Liver (tissue), 9 donors: ENCODE results near the gene LRFN5. TPM values are rescaled to one million over a fixed set of nuclear protein-coding genes. Genes with fewer than 3 reads are reported as not detected.

Experiments used
- DNase-seq: peaks from one replicate; pipeline ENCODE4 v3.0.0-alpha.2; 2017; ENCODE audit warnings: low spot score
- H3K27ac ChIP-seq, 2 donors: one replicate each; pipeline ENCODE4 v1.7.0; 2013; ENCODE audit warnings: inconsistent platforms in 2 of 2, low read length in 2 of 2, control low read depth in 1 of 2, low read depth in 1 of 2, mild to moderate bottlenecking in 1 of 2
- H3K27me3 ChIP-seq, 4 donors: one replicate each; pipeline versions ENCODE4 v1.6.1 to v1.7.0; 2013; ENCODE audit warnings: low read length in 3 of 4, inconsistent platforms in 1 of 4, mild to moderate bottlenecking in 1 of 4, moderate library complexity in 1 of 4; ENCODE audit not compliant: control insufficient read depth in 4 of 4, insufficient read depth in 4 of 4
- H3K36me3 ChIP-seq, 4 donors: one replicate each; pipeline versions ENCODE4 v1.6.1 to v1.7.0; 2013; ENCODE audit warnings: low read length in 3 of 4, mild to moderate bottlenecking in 3 of 4, low read depth in 1 of 4, moderate library complexity in 1 of 4; ENCODE audit not compliant: control insufficient read depth in 4 of 4, insufficient read depth in 3 of 4
- H3K4me1 ChIP-seq, 4 donors: one replicate each; pipeline versions ENCODE4 v1.6.1 to v1.7.0; 2013; ENCODE audit warnings: low read length in 3 of 4, mild to moderate bottlenecking in 3 of 4, moderate library complexity in 1 of 4; ENCODE audit not compliant: control insufficient read depth in 4 of 4, insufficient read depth in 4 of 4
- H3K4me3 ChIP-seq, 3 donors: one replicate each; pipeline versions ENCODE4 v1.6.1 to v1.7.0; 2013; ENCODE audit warnings: low read length in 3 of 3, control low read depth in 1 of 3, low read depth in 1 of 3, mild to moderate bottlenecking in 1 of 3
- H3K9ac ChIP-seq, 2 donors: one replicate each; pipeline ENCODE4 v1.7.0; 2013; ENCODE audit warnings: low read length in 2 of 2, mild to moderate bottlenecking in 2 of 2, moderate library complexity in 2 of 2, control low read depth in 1 of 2, low read depth in 1 of 2
- H3K9me3 ChIP-seq, 4 donors: one replicate each; pipeline versions ENCODE4 v1.6.1 to v1.7.0; 2013; ENCODE audit warnings: low read length in 3 of 4; ENCODE audit not compliant: control insufficient read depth in 4 of 4
- EGR1 ChIP-seq, 2 donors: IDR thresholded peaks; 2 replicates each; pipeline ENCODE4 v1.6.1; 2016 to 2018; ENCODE audit warnings: antibody characterized with exemption in 2 of 2, low read depth in 2 of 2
- FOXA1 ChIP-seq: IDR thresholded peaks from 2 replicates; pipeline ENCODE4 v1.6.1; 2016; ENCODE audit warnings: antibody characterized with exemption
- FOXA2 ChIP-seq: IDR thresholded peaks from 2 replicates; pipeline ENCODE4 v1.6.1; 2016; ENCODE audit warnings: antibody characterized with exemption
- GABPA ChIP-seq, 2 donors: IDR thresholded peaks in 1 of 2; conservative IDR thresholded peaks in 1 of 2; 2 replicates each; pipeline ENCODE4 v1.6.1; 2016; ENCODE audit warnings: antibody characterized with exemption in 2 of 2, mild to moderate bottlenecking in 1 of 2, moderate library complexity in 1 of 2
- HNF4A ChIP-seq, 2 donors: conservative IDR thresholded peaks; 2 replicates each; pipeline ENCODE4 v1.6.1; 2016; ENCODE audit warnings: antibody characterized with exemption in 2 of 2, mild to moderate bottlenecking in 2 of 2
- HNF4G ChIP-seq: IDR thresholded peaks from 2 replicates; pipeline ENCODE4 v1.6.1; 2016; ENCODE audit warnings: antibody characterized with exemption
- JUND ChIP-seq, 2 donors: IDR thresholded peaks; 2 replicates each; pipeline ENCODE4 v1.6.1; 2016; ENCODE audit warnings: antibody characterized with exemption in 2 of 2
- NR2F2 ChIP-seq: IDR thresholded peaks from 2 replicates; pipeline ENCODE4 v1.6.1; 2016; ENCODE audit warnings: antibody characterized with exemption
- RAD21 ChIP-seq, 2 donors: IDR thresholded peaks; 2 replicates each; pipeline ENCODE4 v1.6.1; 2016; ENCODE audit warnings: antibody characterized with exemption in 2 of 2, mild to moderate bottlenecking in 2 of 2
- RXRA ChIP-seq, 2 donors: IDR thresholded peaks; 2 replicates each; pipeline ENCODE4 v1.6.1; 2017 to 2018; ENCODE audit warnings: antibody characterized with exemption in 2 of 2, mild to moderate bottlenecking in 1 of 2
- TAF1 ChIP-seq: conservative IDR thresholded peaks from 2 replicates; pipeline ENCODE4 v1.6.1; 2016; ENCODE audit warnings: antibody characterized with exemption, mild to moderate bottlenecking
- YY1 ChIP-seq: IDR thresholded peaks from 2 replicates; pipeline ENCODE4 v1.6.1; 2016; ENCODE audit warnings: antibody characterized with exemption, mild to moderate bottlenecking
- WGBS: extraction: QIAGEN DNeasy Blood & Tissue Kit; methylation state at CpG from one replicate; pipeline ENCODE4 v1.1.7; 2013; 5-methylcytosine and 5-hydroxymethylcytosine counted together
- polyA plus RNA-seq, 2 donors: library from polyadenylated mRNA; stranded (reverse) in 1 of 2; unstranded in 1 of 2; fragments of 200-250 nt in 1 of 2; fragments of >200 nt in 1 of 2; fragmentation: Nextera tagmentation in 1 of 2; extraction: Ambion mirVana in 1 of 2; gene quantifications; one replicate each; pipeline versions ENCODE4 v1.2.1 to v1.2.3, GENCODE V29; 2013 to 2015
- total RNA-seq, 2 donors: library from RNA; depleted of rRNA; stranded (reverse); fragments of >200 nt; gene quantifications; one replicate each; pipeline ENCODE4 v1.2.3, GENCODE V29; 2014
- TF ChIP-seq, protein P1 (sequence below): IDR thresholded peaks from 2 replicates; pipeline ENCODE4 v1.6.1; 2016; ENCODE audit warnings: antibody characterized with exemption
- TF ChIP-seq, protein P2 (sequence below): IDR thresholded peaks from 2 replicates; pipeline ENCODE4 v1.6.1; 2016; ENCODE audit warnings: antibody characterized with exemption, mild to moderate bottlenecking
- TF ChIP-seq, protein P3 (sequence below): IDR thresholded peaks from 2 replicates; pipeline ENCODE4 v1.6.1; 2016; ENCODE audit warnings: antibody characterized with exemption
- TF ChIP-seq, protein P4 (sequence below): IDR thresholded peaks from 2 replicates; pipeline ENCODE4 v1.6.1; 2016; ENCODE audit warnings: antibody characterized with exemption
- TF ChIP-seq, protein P5 (sequence below): fragments of 150-350 bp; IDR thresholded peaks from 2 replicates; pipeline ENCODE4 v1.5.1; 2017; ENCODE audit warnings: improper control_type of control experiment, low read depth, low read length; ENCODE audit not compliant: missing input control
- donor health status: healthy.
- donor health status: healthy.
- donor health status: healthy.
- donor health status: healthy.
- donor health status: healthy.

LRFN5 gene
- total and polyA plus RNA-seq, 4 donors = 0.07 to 0.23 (median 0.08) TPM; not detected in 1

DNA sequence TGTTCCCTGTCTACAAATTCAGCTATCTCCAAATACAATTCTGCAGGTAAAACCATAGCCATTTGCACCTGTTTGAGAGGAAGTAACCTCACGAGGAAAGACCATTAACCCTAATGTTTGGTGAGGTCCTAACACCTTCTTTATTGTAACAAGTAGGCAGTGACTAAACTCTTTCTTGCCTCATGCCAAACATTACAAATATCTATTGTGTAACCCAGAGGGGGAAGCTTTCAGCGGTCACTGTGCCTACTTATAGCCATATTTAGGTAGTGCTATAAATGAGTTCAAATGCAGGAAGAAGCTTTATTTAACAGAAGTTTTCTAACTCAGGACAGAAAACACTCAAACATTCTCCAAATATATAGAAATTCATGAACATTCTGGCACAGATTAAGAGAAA is 252.7 kb downstream of the LRFN5 start:
- H3K4me3 ChIP-seq = no peak overlapping the region

DNA sequence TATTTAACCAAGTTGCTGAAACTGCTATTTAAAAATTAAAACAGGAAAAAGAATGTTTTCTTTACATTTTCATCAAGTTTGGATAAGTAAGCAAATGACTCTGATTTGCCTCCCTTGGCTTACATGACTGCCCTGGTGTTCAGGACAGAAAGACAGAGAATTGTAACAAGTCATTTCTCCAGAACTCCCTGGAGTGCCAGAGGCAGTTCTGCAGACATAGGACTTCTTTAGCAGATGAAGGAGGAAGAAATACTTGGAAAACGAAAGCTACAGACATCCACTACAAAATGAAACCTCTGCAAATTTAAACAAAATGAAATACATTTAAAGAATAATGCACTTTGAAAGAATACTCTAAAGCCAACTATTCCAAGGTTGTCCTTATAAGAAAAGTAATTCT is 253.9 kb downstream of the LRFN5 start:
- TF ChIP-seq HNF4A (conservative IDR thresholded peaks at IDR 0.05) = no peak
- no peak for TF ChIP-seq YY1
- TF ChIP-seq, protein P1, sequence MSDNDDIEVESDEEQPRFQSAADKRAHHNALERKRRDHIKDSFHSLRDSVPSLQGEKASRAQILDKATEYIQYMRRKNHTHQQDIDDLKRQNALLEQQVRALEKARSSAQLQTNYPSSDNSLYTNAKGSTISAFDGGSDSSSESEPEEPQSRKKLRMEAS = no peak
- no peak for TF ChIP-seq RXRA (IDR thresholded peaks at IDR 0.05)
- no peak for TF ChIP-seq FOXA2
- no peak for TF ChIP-seq RAD21 (IDR thresholded peaks at IDR 0.05)
- TF ChIP-seq GABPA (IDR thresholded peaks at IDR 0.05 in 1 of 2, conservative IDR thresholded peaks at IDR 0.05 in 1 of 2) = no peak
- no peak for TF ChIP-seq TAF1
- 54% methylated on average over 1 of the region's 1 CpG for WGBS
- Histone ChIP-seq H3K9me3 (no peaks in the 10 kb centered on the region), H3K27ac (no peak overlapping the region), H3K36me3 (no peaks in the 10 kb centered on the region), H3K27me3 (no peaks in the 10 kb centered on the region), H3K9ac (no peak overlapping the region), H3K4me3 (no peak overlapping the region), H3K4me1 (no peaks in the 10 kb centered on the region)
- DNase-seq = no peak

More for the DNA sequence above, 252.7 kb downstream of the LRFN5 start:
- no peak for DNase-seq
- Histone ChIP-seq H3K27ac (no peak overlapping the region), H3K4me1 (no peaks in the 10 kb centered on the region), H3K27me3 (no peaks in the 10 kb centered on the region), H3K36me3 (no peaks in the 10 kb centered on the region), H3K9me3 (no peaks in the 10 kb centered on the region), H3K9ac (no peak overlapping the region)
- TF ChIP-seq FOXA1 (no peak), NR2F2 (no peak), RAD21 (IDR thresholded peaks at IDR 0.05) (no peak), FOXA2 (no peak), EGR1 (IDR thresholded peaks at IDR 0.05; ENCODE audit: low read depth in 2 of 2) (no peak), RXRA (IDR thresholded peaks at IDR 0.05) (no peak), TAF1 (no peak), HNF4G (no peak), YY1 (no peak), JUND (IDR thresholded peaks at IDR 0.05) (no peak), HNF4A (conservative IDR thresholded peaks at IDR 0.05) (no peak)
- TF ChIP-seq, protein P2, sequence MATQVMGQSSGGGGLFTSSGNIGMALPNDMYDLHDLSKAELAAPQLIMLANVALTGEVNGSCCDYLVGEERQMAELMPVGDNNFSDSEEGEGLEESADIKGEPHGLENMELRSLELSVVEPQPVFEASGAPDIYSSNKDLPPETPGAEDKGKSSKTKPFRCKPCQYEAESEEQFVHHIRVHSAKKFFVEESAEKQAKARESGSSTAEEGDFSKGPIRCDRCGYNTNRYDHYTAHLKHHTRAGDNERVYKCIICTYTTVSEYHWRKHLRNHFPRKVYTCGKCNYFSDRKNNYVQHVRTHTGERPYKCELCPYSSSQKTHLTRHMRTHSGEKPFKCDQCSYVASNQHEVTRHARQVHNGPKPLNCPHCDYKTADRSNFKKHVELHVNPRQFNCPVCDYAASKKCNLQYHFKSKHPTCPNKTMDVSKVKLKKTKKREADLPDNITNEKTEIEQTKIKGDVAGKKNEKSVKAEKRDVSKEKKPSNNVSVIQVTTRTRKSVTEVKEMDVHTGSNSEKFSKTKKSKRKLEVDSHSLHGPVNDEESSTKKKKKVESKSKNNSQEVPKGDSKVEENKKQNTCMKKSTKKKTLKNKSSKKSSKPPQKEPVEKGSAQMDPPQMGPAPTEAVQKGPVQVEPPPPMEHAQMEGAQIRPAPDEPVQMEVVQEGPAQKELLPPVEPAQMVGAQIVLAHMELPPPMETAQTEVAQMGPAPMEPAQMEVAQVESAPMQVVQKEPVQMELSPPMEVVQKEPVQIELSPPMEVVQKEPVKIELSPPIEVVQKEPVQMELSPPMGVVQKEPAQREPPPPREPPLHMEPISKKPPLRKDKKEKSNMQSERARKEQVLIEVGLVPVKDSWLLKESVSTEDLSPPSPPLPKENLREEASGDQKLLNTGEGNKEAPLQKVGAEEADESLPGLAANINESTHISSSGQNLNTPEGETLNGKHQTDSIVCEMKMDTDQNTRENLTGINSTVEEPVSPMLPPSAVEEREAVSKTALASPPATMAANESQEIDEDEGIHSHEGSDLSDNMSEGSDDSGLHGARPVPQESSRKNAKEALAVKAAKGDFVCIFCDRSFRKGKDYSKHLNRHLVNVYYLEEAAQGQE = no peak
- TF ChIP-seq, protein P3, sequence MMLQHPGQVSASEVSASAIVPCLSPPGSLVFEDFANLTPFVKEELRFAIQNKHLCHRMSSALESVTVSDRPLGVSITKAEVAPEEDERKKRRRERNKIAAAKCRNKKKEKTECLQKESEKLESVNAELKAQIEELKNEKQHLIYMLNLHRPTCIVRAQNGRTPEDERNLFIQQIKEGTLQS = no peak
- TF ChIP-seq, protein P4, sequence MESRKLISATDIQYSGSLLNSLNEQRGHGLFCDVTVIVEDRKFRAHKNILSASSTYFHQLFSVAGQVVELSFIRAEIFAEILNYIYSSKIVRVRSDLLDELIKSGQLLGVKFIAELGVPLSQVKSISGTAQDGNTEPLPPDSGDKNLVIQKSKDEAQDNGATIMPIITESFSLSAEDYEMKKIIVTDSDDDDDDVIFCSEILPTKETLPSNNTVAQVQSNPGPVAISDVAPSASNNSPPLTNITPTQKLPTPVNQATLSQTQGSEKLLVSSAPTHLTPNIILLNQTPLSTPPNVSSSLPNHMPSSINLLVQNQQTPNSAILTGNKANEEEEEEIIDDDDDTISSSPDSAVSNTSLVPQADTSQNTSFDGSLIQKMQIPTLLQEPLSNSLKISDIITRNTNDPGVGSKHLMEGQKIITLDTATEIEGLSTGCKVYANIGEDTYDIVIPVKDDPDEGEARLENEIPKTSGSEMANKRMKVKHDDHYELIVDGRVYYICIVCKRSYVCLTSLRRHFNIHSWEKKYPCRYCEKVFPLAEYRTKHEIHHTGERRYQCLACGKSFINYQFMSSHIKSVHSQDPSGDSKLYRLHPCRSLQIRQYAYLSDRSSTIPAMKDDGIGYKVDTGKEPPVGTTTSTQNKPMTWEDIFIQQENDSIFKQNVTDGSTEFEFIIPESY = no peak
- TF ChIP-seq, protein P5, sequence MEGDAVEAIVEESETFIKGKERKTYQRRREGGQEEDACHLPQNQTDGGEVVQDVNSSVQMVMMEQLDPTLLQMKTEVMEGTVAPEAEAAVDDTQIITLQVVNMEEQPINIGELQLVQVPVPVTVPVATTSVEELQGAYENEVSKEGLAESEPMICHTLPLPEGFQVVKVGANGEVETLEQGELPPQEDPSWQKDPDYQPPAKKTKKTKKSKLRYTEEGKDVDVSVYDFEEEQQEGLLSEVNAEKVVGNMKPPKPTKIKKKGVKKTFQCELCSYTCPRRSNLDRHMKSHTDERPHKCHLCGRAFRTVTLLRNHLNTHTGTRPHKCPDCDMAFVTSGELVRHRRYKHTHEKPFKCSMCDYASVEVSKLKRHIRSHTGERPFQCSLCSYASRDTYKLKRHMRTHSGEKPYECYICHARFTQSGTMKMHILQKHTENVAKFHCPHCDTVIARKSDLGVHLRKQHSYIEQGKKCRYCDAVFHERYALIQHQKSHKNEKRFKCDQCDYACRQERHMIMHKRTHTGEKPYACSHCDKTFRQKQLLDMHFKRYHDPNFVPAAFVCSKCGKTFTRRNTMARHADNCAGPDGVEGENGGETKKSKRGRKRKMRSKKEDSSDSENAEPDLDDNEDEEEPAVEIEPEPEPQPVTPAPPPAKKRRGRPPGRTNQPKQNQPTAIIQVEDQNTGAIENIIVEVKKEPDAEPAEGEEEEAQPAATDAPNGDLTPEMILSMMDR = no peak
- TF ChIP-seq, protein P1 = no peak
- WGBS = 53% methylated on average over 2 of the region's 2 CpGs
